K562 (cell line): ENCODE data around the gene PA2G4. TPM values are rescaled to one million over a fixed set of nuclear protein-coding genes. Genes with fewer than 3 reads are reported as not detected.

ENCODE experiments used
- ARID1B ChIP-seq: fragments of 450-650 bp; IDR thresholded peaks from 2 replicates; pipeline ENCODE4 v1.6.1; 2016; ENCODE audit warnings: antibody characterized with exemption, mild to moderate bottlenecking, inconsistent platforms
- CBFA2T3 ChIP-seq: fragments of 450-650 bp; IDR thresholded peaks from 2 replicates; pipeline ENCODE4 v1.6.1; 2017
- CBX5 ChIP-seq: IDR thresholded peaks from 2 replicates; pipeline ENCODE4 v1.6.1; 2014; ENCODE audit warnings: low read depth, borderline replicate concordance
- ELK1 ChIP-seq: sonication (generic); formaldehyde crosslinking; IDR thresholded peaks from 2 replicates; pipeline ENCODE4 v1.8.1; 2022; ENCODE audit warnings: missing genetic modification reagents
- ETV6 ChIP-seq, 3 experiments: fragments of 150-350 bp in 1 of 3; sonication (generic) in 1 of 3; formaldehyde crosslinking in 1 of 3; IDR thresholded peaks; 2 replicates each; pipeline versions ENCODE4 v1.6.1 to v1.8.0; 2014 to 2022; ENCODE audit warnings: borderline replicate concordance in 2 of 3, low read depth in 2 of 3, antibody characterized with exemption in 1 of 3, low read length in 1 of 3, mild to moderate bottlenecking in 1 of 3, missing genetic modification reagents in 1 of 3
- FOXA1 ChIP-seq: fragments of 450-650 bp; IDR thresholded peaks from 2 replicates; pipeline ENCODE4 v1.6.1; 2016; ENCODE audit warnings: mild to moderate bottlenecking, borderline replicate concordance
- HDAC2 ChIP-seq: fragments of 450-650 bp; IDR thresholded peaks from 2 replicates; pipeline ENCODE4 v1.6.1; 2016; ENCODE audit warnings: mild to moderate bottlenecking
- HNRNPUL1 ChIP-seq: fragments of 200-400 bp; formaldehyde crosslinking; IDR thresholded peaks from 2 replicates; pipeline ENCODE4 v1.6.1; 2017; ENCODE audit warnings: low read length
- IRF9 ChIP-seq: fragments of 450-650 bp; IDR thresholded peaks from 2 replicates; pipeline ENCODE4 v1.6.1; 2016; ENCODE audit warnings: missing biosample characterization, missing genetic modification characterization
- MAZ ChIP-seq, 2 experiments: fragments of 450-650 bp in 1 of 2; sonication (generic) in 1 of 2; formaldehyde crosslinking; IDR thresholded peaks in 1 of 2; conservative IDR thresholded peaks in 1 of 2; 2 replicates each; pipeline versions ENCODE4 v1.4.0 to v1.5.0; 2020; ENCODE audit warnings: mild to moderate bottlenecking in 1 of 2, missing genetic modification reagents in 1 of 2
- NONO ChIP-seq, 2 experiments: fragments of 200-400 bp in 1 of 2; fragments of 450-650 bp in 1 of 2; formaldehyde crosslinking in 1 of 2; IDR thresholded peaks; 2 replicates each; pipeline ENCODE4 v1.6.1; 2017; ENCODE audit warnings: low read depth in 2 of 2, mild to moderate bottlenecking in 2 of 2, moderate library complexity in 2 of 2, low read length in 1 of 2
- PBX2 ChIP-seq, 2 experiments: IDR thresholded peaks in 1 of 2; conservative IDR thresholded peaks in 1 of 2; 2 replicates each; pipeline ENCODE4 v1.6.1; 2016; ENCODE audit warnings: low read depth in 2 of 2, mild to moderate bottlenecking in 1 of 2, missing compliant biosample characterization in 1 of 2, missing genetic modification characterization in 1 of 2, moderate library complexity in 1 of 2
- PHB2 ChIP-seq: fragments of 450-650 bp; IDR thresholded peaks from 2 replicates; pipeline ENCODE4 v1.6.1; 2017; ENCODE audit warnings: low read depth
- PKNOX1 ChIP-seq: fragments of 450-650 bp; IDR thresholded peaks from 2 replicates; pipeline ENCODE4 v1.6.1; 2016
- PRMT5 ChIP-seq: sonication (generic); formaldehyde crosslinking; IDR thresholded peaks from 2 replicates; pipeline ENCODE4 v1.5.0; 2020; ENCODE audit warnings: missing genetic modification reagents
- RFX1 ChIP-seq: fragments of 450-650 bp; IDR thresholded peaks from 2 replicates; pipeline ENCODE4 v1.6.1; 2016; ENCODE audit warnings: mild to moderate bottlenecking, moderate library complexity
- TRIM25 ChIP-seq: fragments of 450-650 bp; IDR thresholded peaks from 2 replicates; pipeline ENCODE4 v1.7.0; 2016; ENCODE audit warnings: borderline replicate concordance
- WHSC1 ChIP-seq: IDR thresholded peaks from one replicate; pipeline ENCODE4 v1.6.1; 2012; ENCODE audit warnings: low read length, control low read depth, inconsistent platforms
- ZEB2 ChIP-seq: fragments of 450-650 bp; IDR thresholded peaks from 2 replicates; pipeline ENCODE4 v1.6.1; 2016
- ZNF197 ChIP-seq: fragments of 200-800 bp; sonication (Bioruptor generic); IDR thresholded peaks from 2 replicates; pipeline ENCODE4 v1.6.1; 2016; ENCODE audit warnings: low read depth, missing genetic modification characterization, missing compliant biosample characterization
- ZNF274 ChIP-seq: IDR thresholded peaks from 2 replicates; pipeline ENCODE4 v1.6.1; 2011; ENCODE audit warnings: low read depth, mild to moderate bottlenecking, low read length, moderate library complexity, borderline replicate concordance
- ZNF408 ChIP-seq: fragments of 250-450 bp; sonication (Bioruptor Pico); IDR thresholded peaks from 2 replicates; pipeline ENCODE4 v1.4.0; 2020; ENCODE audit warnings: low read depth, mild to moderate bottlenecking, moderate library complexity
- polyA plus RNA-seq, 8 experiments: library from polyadenylated mRNA; depleted of rRNA in 4 of 8; stranded (reverse) in 5 of 8; unstranded in 3 of 8; fragments of >200 nt; fragmentation: Nextera tagmentation in 2 of 8; fragmentation: Illumina TruSeq in 1 of 8; extraction: Ambion mirVana in 2 of 8; extraction: Trizol in 1 of 8; gene quantifications; 2 replicates each; pipeline versions ENCODE4 v1.2.1 to v1.2.3, GENCODE V29; 2011 to 2014; ENCODE audit warnings: inconsistent platforms in 1 of 8, missing spikeins in 1 of 8
- total RNA-seq, 7 experiments: library from RNA; depleted of rRNA in 6 of 7; stranded (reverse); fragments of >200 nt in 6 of 7; fragmentation: Illumina TruSeq in 2 of 7; extraction: Trizol in 2 of 7; gene quantifications; 2 replicates each; pipeline versions ENCODE4 v1.2.1 to v1.2.3, GENCODE V29; 2011 to 2021; ENCODE audit warnings: low replicate concordance in 1 of 7

Gene PA2G4
- total and polyA plus RNA-seq, 9 of the 15 experiments (the other 6 are each of a cell fraction or from before 2014, with no cell fraction given), result 230 to 925 (median 638) TPM

- TF ChIP-seq IRF9 (tag) (no peak), PBX2 (CRISPR knock-in tag; IDR thresholded peaks at IDR 0.05; ENCODE audit: low read depth) (no peak), PBX2 (tag; conservative IDR thresholded peaks at IDR 0.05; ENCODE audit: low read depth) (no peak), ZNF408 (no peak), CBFA2T3 (no peak), NONO (IDR thresholded peaks at IDR 0.05; ENCODE audit: low read depth in 2 of 2, low read length in 1 of 2) (no peak), PHB2 (no peak), ZNF274 (no peak), ZEB2 (no peak), ELK1 (CRISPR knock-in tag) (no peak), ZNF197 (CRISPR knock-in tag) (no peak), CBX5 (no peak), ETV6 (IDR thresholded peaks at IDR 0.05; ENCODE audit: borderline replicate concordance in 1 of 2, low read depth in 2 of 2, low read length in 1 of 2) (no peak), ETV6 (CRISPR knock-in tag; IDR thresholded peaks at IDR 0.05; ENCODE audit: borderline replicate concordance) (no peak), HNRNPUL1 (no peak), WHSC1 (no peak), PRMT5 (CRISPR knock-in tag) (no peak), TRIM25 (no peak), ARID1B (no peak; the same call in 1 of the 2 replicates), HDAC2 (no peak; the same call in 1 of the 2 replicates), RFX1 (no peak), MAZ (CRISPR knock-in tag; conservative IDR thresholded peaks at IDR 0.05 in 1 of 2, IDR thresholded peaks at IDR 0.05 in 1 of 2) (peak; percentile 43 to 69; a peak in 2 of 4 replicates), PKNOX1 (0 out of 2 replicates have a peak, but pooled peaks have one; percentile 19), FOXA1 (no peak)
Measured at GRCh38 chr12:56119361-56119796, 15.0 kb downstream of the PA2G4 start (continued).
